Nephron (organoid): Measurements from ENCODE around the gene SH3TC1.

Source experiments
- H3K27ac Mint-ChIP-seq, 3 experiments: 2 replicates each; pipeline ENCODE4 v1.8.0; 2020; ENCODE audit warnings: mixed read lengths in 3 of 3, mild to moderate bottlenecking in 2 of 3, moderate library complexity in 1 of 3
- H3K27me3 Mint-ChIP-seq: 2 replicates; pipeline ENCODE4 v1.8.0; 2021; ENCODE audit warnings: low read depth, mild to moderate bottlenecking, moderate library complexity, mixed read lengths
- H3K36me3 Mint-ChIP-seq: 2 replicates; pipeline ENCODE4 v1.8.0; 2020; ENCODE audit warnings: low read depth, mixed read lengths
- H3K4me1 Mint-ChIP-seq: 2 replicates; pipeline ENCODE4 v1.8.0; 2020; ENCODE audit warnings: mixed read lengths
- H3K4me3 Mint-ChIP-seq, 3 experiments: 2 replicates each; pipeline ENCODE4 v1.8.0; 2020; ENCODE audit warnings: mild to moderate bottlenecking in 3 of 3, mixed read lengths in 3 of 3, moderate library complexity in 2 of 3
- H3K9me3 Mint-ChIP-seq: 2 replicates; pipeline ENCODE4 v1.8.0; 2020; ENCODE audit warnings: mixed read lengths
- TF ChIP-seq, protein P1 (sequence below), 3 experiments: fragments of 200-600 bp; sonication (generic); IDR thresholded peaks; one replicate each; pipeline ENCODE4 v1.5.0; 2021; ENCODE audit warnings: antibody characterized with exemption in 3 of 3; ENCODE audit not compliant: unreplicated experiment in 3 of 3

The SH3TC1 gene

DNA sequence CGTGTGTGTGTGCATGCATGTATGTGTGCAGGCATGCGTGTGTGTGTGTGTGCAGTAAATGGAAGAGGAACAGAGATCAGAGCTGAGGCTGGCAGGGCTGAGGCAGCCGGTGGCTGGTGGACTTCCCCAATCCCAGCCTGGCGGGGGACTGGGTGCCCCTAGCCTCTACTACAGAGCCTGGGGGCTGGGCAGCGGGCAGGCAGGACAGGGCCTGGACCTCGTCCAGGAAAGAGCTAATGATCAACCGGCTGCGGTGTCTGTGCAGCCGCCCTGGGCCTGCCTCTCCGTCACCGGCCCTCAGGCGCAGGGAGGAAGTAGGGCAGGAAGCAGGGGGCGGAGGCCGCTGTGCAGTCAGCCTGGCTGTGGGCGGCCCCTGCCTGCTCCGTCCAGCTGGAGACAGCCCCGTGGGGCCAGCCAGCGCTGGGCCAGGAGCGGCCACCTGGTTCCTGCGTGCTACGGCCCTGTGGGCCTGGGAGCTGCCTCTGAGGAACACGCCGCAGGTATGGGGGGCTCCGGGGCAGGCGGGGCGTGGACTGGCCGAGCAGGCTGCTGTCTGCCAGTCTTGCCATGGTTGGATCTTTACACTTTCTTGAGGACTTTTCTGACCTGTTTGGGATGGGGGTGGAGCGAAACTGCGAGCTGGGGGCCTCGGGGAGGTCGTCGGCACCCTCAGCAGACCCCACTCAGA, at the start of gene SH3TC1:
Gene SH3TC1, plus strand, starts transcription at position 385 of the 688 bp plus-strand sequence. CDS start 5,905 bp downstream, outside the sequence.
- H3K4me3 Mint-ChIP-seq = peak within 1 kb of the TSS; percentile 67 to 76 (median 70)
- TF ChIP-seq, protein P1, sequence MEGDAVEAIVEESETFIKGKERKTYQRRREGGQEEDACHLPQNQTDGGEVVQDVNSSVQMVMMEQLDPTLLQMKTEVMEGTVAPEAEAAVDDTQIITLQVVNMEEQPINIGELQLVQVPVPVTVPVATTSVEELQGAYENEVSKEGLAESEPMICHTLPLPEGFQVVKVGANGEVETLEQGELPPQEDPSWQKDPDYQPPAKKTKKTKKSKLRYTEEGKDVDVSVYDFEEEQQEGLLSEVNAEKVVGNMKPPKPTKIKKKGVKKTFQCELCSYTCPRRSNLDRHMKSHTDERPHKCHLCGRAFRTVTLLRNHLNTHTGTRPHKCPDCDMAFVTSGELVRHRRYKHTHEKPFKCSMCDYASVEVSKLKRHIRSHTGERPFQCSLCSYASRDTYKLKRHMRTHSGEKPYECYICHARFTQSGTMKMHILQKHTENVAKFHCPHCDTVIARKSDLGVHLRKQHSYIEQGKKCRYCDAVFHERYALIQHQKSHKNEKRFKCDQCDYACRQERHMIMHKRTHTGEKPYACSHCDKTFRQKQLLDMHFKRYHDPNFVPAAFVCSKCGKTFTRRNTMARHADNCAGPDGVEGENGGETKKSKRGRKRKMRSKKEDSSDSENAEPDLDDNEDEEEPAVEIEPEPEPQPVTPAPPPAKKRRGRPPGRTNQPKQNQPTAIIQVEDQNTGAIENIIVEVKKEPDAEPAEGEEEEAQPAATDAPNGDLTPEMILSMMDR (IDR thresholded peaks at IDR 0.05; ENCODE audit: unreplicated experiment in 3 of 3) = no peak
- peak within 1 kb of the TSS; percentile 85 to 95 (median 89) for H3K27ac Mint-ChIP-seq
- no peaks in the 10 kb centered on the region for H3K36me3 Mint-ChIP-seq
- H3K9me3 Mint-ChIP-seq = no peaks in the 10 kb centered on the region
- H3K27me3 Mint-ChIP-seq = peaks cover 17% of the 10 kb centered on the region
- peaks cover 40% of the 10 kb centered on the region for H3K4me1 Mint-ChIP-seq

DNA sequence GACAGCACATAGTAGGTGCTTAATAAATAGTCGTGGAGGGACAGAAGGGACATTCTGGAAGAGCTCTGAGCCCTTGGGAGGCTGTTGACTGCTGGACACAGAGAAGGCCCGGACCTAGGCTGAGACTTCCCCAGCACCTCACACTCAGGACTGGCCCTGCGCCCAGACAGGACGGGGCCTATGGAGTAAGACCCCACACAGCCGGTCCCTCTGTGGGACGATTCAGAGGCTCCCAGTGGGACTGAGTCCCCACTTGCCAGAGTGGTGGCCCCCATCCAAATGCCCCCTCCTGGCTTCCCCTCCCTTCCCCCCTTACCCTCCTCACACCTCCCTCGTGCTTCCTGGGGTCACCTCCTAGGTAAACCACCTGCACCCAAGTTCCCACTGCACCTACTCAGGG, 49.4 kb upstream of the SH3TC1 start:
- no peak overlapping the region for H3K4me3 Mint-ChIP-seq

DNA sequence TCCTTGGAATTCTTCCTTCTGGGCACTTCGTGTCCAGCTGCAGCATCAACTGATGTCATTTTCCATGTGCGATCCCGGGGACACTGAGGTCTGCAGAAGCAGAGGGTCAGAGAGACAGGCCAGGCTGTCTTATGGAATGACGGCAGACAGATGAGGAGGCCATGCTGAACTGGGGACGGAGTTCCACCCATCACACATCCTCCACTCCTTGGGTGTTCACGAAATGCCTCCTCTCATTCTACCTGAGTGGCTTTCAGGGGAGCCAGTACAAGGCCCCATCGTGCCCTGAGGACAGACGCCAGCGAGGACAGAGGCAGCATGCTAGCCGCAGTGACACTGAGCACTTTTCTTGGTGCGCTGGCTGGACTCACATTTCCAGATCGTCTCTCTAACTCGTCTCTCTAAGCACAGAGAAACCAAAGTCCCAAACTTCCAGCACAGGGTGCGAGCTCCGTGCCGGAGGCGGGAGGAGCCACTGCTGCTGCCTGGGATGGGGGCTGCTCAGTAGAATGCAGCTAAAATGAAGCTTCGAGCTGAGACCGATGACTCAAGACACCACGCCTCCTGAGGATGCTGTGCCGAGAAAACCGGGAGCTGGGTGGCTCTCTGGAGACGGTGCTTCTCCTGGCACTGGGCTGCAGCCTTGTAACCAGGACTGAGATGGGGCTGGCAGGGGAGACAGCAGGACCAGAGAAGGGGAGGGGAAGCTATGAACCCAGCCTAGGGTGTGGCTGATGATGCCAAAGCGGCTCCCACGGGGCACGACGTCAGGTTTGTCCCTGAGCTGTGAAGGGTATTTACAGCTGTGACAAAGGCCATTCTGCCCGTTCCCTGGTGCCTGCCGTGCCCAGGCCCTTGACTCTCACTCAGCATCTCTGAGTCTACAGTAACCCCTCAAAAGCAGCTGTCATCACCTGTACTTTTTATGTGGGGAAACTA, 48.7 kb upstream of the SH3TC1 start:
- Mint-ChIP-seq H3K4me1 (peaks cover 15% of the 10 kb centered on the region), H3K9me3 (no peaks in the 10 kb centered on the region), H3K36me3 (no peaks in the 10 kb centered on the region), H3K4me3 (no peak overlapping the region), H3K27me3 (peaks cover 55% of the 10 kb centered on the region), H3K27ac (peak overlapping the region in 1 of 3 experiments; percentile 20)
- TF ChIP-seq, protein P1 (IDR thresholded peaks at IDR 0.05; ENCODE audit: unreplicated experiment in 3 of 3) = no peak

More for the DNA sequence above, 49.4 kb upstream of the SH3TC1 start:
- Mint-ChIP-seq H3K4me1 (peaks cover 16% of the 10 kb centered on the region), H3K36me3 (no peaks in the 10 kb centered on the region), H3K27me3 (peaks cover 51% of the 10 kb centered on the region), H3K9me3 (no peaks in the 10 kb centered on the region), H3K27ac (no peak overlapping the region)
- TF ChIP-seq, protein P1 (IDR thresholded peaks at IDR 0.05; ENCODE audit: unreplicated experiment in 3 of 3) = no peak

DNA sequence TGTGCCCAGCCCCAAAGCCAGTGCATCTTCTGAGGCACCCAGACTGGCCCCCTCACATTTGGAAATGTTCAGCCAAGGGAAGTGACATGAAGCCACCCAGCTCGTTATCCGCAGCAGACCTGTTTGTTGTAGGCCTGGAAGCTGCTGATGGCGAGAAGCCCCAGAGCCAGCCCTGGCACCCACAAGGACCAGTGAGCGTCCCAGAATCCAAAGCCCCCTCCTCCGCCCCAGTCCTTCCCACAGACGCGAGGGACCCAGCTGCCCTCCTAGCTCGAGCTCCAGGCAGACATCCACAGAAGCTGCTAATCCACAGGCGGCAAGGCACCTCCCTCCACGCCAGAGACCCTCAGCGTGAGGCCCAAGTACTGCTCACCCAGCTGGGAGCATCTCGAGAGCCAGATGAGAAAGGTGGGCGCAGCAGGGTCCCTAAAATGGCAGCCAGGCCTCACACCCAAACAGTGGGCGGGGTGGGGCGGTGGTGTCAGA, 47.9 kb upstream of the SH3TC1 start:
- H3K9me3 Mint-ChIP-seq = no peaks in the 10 kb centered on the region

DNA sequence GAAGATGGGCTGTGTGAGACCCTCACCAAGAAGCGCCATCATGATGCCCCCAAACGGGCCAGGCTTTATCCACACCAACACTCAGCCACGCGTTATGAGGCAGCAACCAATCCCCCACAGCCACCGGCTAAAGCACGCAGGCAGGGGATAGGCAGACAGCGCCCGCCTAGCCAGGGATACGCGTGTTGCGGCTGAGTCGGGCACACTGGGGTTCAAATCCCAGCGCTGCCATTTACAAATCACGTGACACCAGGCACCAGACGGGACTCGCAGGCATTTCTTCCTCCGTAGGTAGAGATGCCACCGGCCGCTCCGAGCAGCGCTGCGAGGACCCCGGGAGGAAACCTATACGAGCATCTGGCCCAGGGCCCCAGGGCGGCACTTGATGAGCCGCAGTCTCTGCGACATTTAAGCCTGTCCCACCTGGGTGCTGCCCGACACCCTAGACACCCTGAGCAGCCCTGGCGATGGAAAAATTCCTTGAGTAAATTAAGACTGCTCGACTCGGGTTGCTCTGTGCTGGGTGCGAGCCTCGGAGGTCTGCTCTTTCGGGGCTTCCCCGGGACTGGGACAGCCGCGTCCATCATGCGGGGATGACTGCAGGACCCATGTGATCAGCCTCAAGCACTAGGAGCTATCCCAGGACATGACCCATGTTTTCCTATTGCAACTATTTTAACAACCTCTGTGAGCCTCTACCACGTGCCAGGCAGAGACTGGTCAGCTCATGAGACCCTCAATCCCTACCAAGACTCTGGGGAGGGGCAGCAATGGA, 46.8 kb upstream of the SH3TC1 start:
- Mint-ChIP-seq H3K9me3 (no peaks in the 10 kb centered on the region), H3K4me3 (no peak overlapping the region), H3K4me1 (peaks cover 3% of the 10 kb centered on the region), H3K36me3 (no peaks in the 10 kb centered on the region), H3K27me3 (peaks cover 64% of the 10 kb centered on the region), H3K27ac (no peak overlapping the region)
- TF ChIP-seq, protein P1 (IDR thresholded peaks at IDR 0.05; ENCODE audit: unreplicated experiment in 3 of 3) = no peak

More for the DNA sequence above, 47.9 kb upstream of the SH3TC1 start:
- TF ChIP-seq, protein P1 (IDR thresholded peaks at IDR 0.05; ENCODE audit: unreplicated experiment in 3 of 3) = no peak
- Mint-ChIP-seq H3K27ac (no peak overlapping the region), H3K4me1 (peaks cover 7% of the 10 kb centered on the region), H3K4me3 (no peak overlapping the region), H3K27me3 (peaks cover 58% of the 10 kb centered on the region), H3K36me3 (no peaks in the 10 kb centered on the region)
